ENCODE data around the gene HS6ST1. TPM values are rescaled to one million over a fixed set of nuclear protein-coding genes. Genes with fewer than 3 reads are reported as not detected.
A peak's percentile ranks its signal among the peaks of the same experiment; 100 is the strongest.

The HS6ST1 gene
- total RNA-seq, 1 experiment from 2014 or later, result 20.3 TPM

DNA sequence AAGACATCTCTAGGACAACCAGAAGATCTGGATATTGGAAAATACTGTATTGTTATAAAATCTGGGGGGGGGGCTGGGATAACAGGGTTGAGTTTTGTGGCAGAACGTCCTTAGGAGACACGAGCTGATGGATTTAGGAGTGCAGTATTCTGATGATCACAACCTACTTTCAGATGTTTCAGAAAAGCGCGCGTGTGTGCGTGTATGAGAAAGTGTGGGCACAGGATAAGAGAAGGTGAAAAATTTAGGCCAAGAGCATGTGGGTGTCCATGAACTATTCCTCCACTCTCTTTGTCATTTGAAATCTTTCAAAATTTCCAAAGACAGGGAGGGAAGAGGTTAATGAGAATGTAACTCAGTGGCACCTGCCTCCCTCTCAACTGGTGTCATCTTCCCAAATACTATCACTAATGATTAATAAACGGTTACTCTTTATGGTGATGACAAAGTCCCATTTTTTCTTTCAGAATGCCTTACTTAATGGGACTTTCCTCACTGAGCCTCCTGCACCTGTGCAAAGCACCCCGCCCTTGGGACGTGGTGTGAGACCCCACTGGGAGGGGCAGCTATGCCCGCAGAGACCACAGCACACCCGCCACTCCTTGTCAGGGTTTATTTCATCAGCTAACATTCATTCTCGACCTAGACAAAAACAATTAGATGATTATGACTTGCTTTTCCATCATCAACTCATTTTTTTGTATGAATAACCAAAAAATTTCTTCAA lies 53.6 kb downstream of the HS6ST1 start:
- no peaks in the 10 kb centered on the region for H3K9me3 Mint-ChIP-seq (ENCODE audit: unreplicated experiment)
- no peak overlapping the region for H3K4me3 Mint-ChIP-seq (ENCODE audit: unreplicated experiment)
- no peak for DNase-seq
- intact Hi-C loops (cut with micrococcal nuclease; ENCODE audit: unreplicated experiment), result no loop called here
- H3K36me3 Mint-ChIP-seq (ENCODE audit: insufficient read depth, unreplicated experiment), result peaks cover 16% of the 10 kb centered on the region
- Histone ChIP-seq H3K36me3 (ENCODE audit: control insufficient read depth, insufficient read depth, low read length) (no peaks in the 10 kb centered on the region), H3K4me3 (ENCODE audit: low read depth, low read length) (no peak overlapping the region), H3K4me1 (peaks cover 4% of the 10 kb centered on the region; the same call in 1 of the 2 replicates), H3K27me3 (replicated peaks; ENCODE audit: control insufficient read depth, insufficient read depth, low read length) (no peaks in the 10 kb centered on the region), H3K9me3 (no peaks in the 10 kb centered on the region)
- H3K4me1 Mint-ChIP-seq (ENCODE audit: low read depth, unreplicated experiment), result no peaks in the 10 kb centered on the region
- ChIA-PET CTCF (no interaction called here), POLR2A (no interaction called here)
- H3K27ac Mint-ChIP-seq (ENCODE audit: unreplicated experiment), result no peak overlapping the region
- TF ChIP-seq, protein P1, sequence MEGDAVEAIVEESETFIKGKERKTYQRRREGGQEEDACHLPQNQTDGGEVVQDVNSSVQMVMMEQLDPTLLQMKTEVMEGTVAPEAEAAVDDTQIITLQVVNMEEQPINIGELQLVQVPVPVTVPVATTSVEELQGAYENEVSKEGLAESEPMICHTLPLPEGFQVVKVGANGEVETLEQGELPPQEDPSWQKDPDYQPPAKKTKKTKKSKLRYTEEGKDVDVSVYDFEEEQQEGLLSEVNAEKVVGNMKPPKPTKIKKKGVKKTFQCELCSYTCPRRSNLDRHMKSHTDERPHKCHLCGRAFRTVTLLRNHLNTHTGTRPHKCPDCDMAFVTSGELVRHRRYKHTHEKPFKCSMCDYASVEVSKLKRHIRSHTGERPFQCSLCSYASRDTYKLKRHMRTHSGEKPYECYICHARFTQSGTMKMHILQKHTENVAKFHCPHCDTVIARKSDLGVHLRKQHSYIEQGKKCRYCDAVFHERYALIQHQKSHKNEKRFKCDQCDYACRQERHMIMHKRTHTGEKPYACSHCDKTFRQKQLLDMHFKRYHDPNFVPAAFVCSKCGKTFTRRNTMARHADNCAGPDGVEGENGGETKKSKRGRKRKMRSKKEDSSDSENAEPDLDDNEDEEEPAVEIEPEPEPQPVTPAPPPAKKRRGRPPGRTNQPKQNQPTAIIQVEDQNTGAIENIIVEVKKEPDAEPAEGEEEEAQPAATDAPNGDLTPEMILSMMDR (IDR thresholded peaks at IDR 0.05; ENCODE audit: insufficient read depth in 1 of 2, low read depth in 1 of 2, low read length in 1 of 2, severe bottlenecking in 1 of 2, unreplicated experiment in 1 of 2), result no peak
- H3K27me3 Mint-ChIP-seq (ENCODE audit: insufficient read depth, unreplicated experiment), result no peaks in the 10 kb centered on the region
- BruUV-seq (replicated peaks), result no TSS peak

DNA sequence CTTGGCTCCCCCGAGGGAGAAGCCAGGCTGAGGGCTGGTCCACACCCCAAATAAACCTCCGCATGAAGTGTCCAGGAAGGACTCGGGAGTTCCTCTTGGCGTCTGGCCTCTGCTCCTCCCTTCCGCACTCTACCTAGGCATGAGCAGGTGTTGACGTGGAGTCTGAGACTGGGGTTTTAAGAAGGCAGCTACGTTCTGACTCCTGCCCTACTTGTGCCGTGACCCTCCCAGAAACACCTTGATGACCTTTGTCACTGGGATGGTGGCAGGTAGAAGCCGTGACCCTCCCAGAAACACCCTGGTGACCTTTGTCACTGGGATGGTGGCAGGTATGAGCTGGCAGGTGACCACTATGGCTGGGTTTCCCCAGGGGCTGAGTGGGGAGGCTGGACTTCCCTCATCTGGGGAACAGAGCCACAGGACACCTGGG lies 54.8 kb downstream of the HS6ST1 start:
- no TSS peak for BruUV-seq (replicated peaks)
- DNase-seq, result peak in 1 of 2 experiments; percentile 40
- H3K4me1 ChIP-seq, result peaks cover 4% of the 10 kb centered on the region; the same call in 1 of the 2 replicates
- no peak overlapping the region for H3K4me3 Mint-ChIP-seq (ENCODE audit: unreplicated experiment)
- no peaks in the 10 kb centered on the region for H3K9me3 Mint-ChIP-seq (ENCODE audit: unreplicated experiment)
- H3K36me3 Mint-ChIP-seq (ENCODE audit: insufficient read depth, unreplicated experiment), result peaks cover 16% of the 10 kb centered on the region
- no peaks in the 10 kb centered on the region for H3K27me3 Mint-ChIP-seq (ENCODE audit: insufficient read depth, unreplicated experiment)
- CTCF ChIA-PET, result no interaction called here
- no peaks in the 10 kb centered on the region for H3K4me1 Mint-ChIP-seq (ENCODE audit: low read depth, unreplicated experiment)
- POLR2A ChIA-PET, result no interaction called here
- no peaks in the 10 kb centered on the region for H3K36me3 ChIP-seq (ENCODE audit: control insufficient read depth, insufficient read depth, low read length)
- H3K27me3 ChIP-seq (replicated peaks; ENCODE audit: control insufficient read depth, insufficient read depth, low read length), result no peaks in the 10 kb centered on the region
- TF ChIP-seq, protein P1 (IDR thresholded peaks at IDR 0.05; ENCODE audit: insufficient read depth in 1 of 2, low read depth in 1 of 2, low read length in 1 of 2, severe bottlenecking in 1 of 2, unreplicated experiment in 1 of 2), result no peak
- no peak overlapping the region for H3K27ac Mint-ChIP-seq (ENCODE audit: unreplicated experiment)
- intact Hi-C loops (cut with micrococcal nuclease; ENCODE audit: unreplicated experiment), result no loop called here
- no peak overlapping the region for H3K4me3 ChIP-seq (ENCODE audit: low read depth, low read length)
- H3K9me3 ChIP-seq, result no peaks in the 10 kb centered on the region

DNA sequence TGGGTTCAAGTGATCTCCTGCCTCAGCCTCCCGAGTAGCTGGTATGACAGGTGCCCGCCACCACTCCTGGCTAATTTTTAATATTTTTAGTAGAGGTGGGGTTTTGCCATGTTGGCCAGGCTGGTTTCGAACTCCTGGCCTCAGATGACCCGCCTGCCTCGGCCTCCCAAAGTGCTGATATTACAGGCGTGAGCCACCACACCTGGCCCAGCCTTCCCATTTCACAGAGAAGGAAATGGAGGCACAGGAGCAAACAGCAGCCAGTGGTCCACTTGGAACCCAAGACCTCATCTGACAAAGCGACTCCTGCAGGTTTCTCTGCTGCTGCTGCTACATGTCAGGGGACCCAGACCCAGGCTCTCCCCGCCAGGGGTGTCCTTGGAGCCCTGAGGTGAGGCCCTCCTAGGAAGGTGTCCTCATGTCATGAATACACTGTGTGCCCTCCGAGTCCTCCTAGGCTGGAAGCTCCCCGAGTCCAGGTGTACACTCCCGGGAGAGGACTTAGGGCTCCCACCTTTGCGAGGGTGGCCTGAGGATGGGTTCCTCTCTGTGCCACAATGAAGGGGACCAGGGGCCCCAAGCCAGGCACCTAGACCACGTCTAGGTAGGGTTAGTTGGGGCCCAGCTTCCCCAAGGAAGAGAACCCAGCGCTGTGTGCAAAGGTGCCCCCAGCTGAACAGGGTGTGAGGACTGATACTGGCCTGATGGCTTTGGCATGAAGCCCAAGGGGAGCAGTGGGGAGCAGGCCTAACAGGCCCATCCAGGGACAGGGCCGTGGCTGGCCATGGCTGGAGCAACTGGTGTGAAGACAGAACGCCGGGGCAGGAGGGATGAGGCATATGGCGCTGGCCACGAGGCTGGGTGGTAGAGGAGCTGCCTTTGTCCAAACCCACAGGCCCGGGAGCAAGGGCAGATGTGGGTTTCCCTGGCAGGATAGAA lies 56.1 kb downstream of the HS6ST1 start:
- BruUV-seq (replicated peaks), result no TSS peak
- POLR2A ChIA-PET, result no interaction called here
- H3K4me1 ChIP-seq, result peaks cover 4% of the 10 kb centered on the region; the same call in 1 of the 2 replicates
- H3K27me3 Mint-ChIP-seq (ENCODE audit: insufficient read depth, unreplicated experiment), result no peaks in the 10 kb centered on the region
- H3K27ac Mint-ChIP-seq (ENCODE audit: unreplicated experiment), result no peak overlapping the region
- intact Hi-C loops (cut with micrococcal nuclease; ENCODE audit: unreplicated experiment), result no loop called here
- H3K9me3 Mint-ChIP-seq (ENCODE audit: unreplicated experiment), result no peaks in the 10 kb centered on the region
- no peaks in the 10 kb centered on the region for H3K27me3 ChIP-seq (replicated peaks; ENCODE audit: control insufficient read depth, insufficient read depth, low read length)
- no peaks in the 10 kb centered on the region for H3K9me3 ChIP-seq
- no peak overlapping the region for H3K4me3 ChIP-seq (ENCODE audit: low read depth, low read length)
- no peak overlapping the region for H3K4me3 Mint-ChIP-seq (ENCODE audit: unreplicated experiment)
- CTCF ChIA-PET, result no interaction called here
- DNase-seq, result no peak
- H3K4me1 Mint-ChIP-seq (ENCODE audit: low read depth, unreplicated experiment), result no peaks in the 10 kb centered on the region
- no peaks in the 10 kb centered on the region for H3K36me3 ChIP-seq (ENCODE audit: control insufficient read depth, insufficient read depth, low read length)
- TF ChIP-seq, protein P1 (IDR thresholded peaks at IDR 0.05; ENCODE audit: insufficient read depth in 1 of 2, low read depth in 1 of 2, low read length in 1 of 2, severe bottlenecking in 1 of 2, unreplicated experiment in 1 of 2), result no peak
- peaks cover 11% of the 10 kb centered on the region for H3K36me3 Mint-ChIP-seq (ENCODE audit: insufficient read depth, unreplicated experiment)

Data from Caco-2 (cell line).